HG03066 (cell line): Measurements from ENCODE around the gene KCTD11.

Experiments used
- ATAC-seq: cut with Tn5 transposase; IDR thresholded peaks from one replicate; pipeline ENCODE4 v1.9.1; 2021; ENCODE audit warnings: low read depth; ENCODE audit not compliant: unreplicated experiment

The KCTD11 gene

DNA sequence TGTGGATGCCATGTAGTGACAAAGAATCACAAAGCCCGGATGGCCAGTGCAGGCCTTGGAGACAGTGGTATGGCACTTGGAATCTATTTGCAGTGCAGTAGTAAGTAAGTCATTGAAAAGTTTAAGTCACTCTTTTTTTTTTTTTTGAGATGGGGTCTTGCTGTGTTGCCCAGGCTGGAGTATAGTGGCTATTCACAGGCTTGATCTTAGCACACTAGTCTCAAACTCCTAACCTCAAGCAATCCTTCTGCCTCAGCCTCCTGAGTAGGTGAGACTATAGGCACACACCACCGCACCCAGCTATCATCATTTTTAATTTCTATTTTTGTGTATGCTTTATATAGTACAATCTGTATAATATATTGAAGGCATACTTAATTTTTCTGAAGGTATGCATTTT lies 46.6 kb downstream of the KCTD11 start:
- ATAC-seq: no peak

DNA sequence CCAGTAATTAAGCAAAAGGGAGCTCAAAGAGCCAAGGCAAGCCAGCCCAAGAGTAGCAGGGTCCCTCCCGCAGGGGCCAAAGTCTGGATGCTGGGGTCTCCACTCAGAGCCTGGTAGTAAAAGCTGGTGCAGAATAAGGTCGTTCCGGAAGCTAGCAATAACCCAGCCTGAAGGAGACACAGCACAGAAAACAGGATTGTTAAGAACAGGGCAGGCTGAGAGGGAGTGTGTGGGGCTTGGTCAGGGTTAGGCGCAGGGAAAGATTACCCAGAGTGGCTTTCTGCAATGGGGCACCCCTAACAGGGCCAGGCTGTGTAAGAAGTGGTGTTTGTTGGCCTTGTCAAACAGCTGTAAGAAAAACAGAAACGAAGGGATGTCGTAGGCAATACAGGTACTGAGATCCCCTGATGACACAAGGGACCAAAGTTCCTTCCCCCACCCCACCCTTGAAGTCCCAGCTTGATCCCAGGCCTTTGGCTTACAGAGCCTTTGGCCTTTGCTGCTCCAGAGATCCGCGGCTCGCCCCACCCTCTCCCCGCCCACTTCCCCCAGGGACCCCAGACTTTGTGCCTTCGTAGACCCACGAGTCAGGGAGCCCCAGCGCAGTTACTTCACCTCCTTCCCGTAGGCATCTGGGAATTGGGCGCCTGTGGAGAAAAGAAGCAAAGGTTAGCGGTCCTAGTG lies 51.2 kb downstream of the KCTD11 start:
- ATAC-seq: no peak

GRCh38 chr17:7403727-7403976 lies 51.7 kb downstream of the KCTD11 start:
- ATAC-seq: peak; percentile 14

DNA sequence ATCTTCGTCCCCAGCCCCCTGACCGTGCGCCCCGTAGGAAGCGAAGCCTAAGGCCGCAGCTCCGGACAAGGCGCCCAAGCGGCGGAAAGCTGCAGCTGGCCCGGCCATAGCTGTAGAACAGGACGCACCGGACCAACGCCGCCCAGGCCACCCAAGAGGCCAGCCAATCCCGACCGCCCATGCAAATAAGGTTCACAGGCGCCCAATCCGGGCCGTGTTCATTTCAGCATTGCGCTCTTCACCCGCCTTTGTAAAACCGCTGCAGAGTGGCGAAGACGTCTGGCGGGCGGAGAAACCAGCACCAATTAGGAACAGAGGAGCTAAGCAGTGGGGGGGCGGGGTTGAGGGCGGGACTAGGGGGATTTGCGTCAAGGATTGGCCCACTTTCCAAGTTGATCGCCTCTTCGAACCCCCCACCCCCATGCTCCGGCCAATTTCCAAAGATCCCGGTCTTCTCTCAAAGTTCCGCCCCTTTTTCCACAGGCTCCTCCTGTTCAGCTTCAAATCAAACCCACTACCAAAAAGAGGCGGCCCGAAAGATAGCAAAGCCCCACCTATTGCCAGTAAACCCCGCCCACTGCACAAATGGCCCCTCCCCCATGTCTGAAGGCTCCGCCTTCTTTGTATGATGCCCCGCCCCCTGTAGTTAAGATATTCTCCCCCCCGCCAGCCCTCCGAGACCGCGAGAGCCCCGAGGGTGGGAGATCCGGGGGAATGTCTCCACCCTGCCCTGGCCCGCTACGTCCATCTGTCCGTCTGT lies 52.2 kb downstream of the KCTD11 start, which contains the start of gene TMEM256:
Gene TMEM256, minus strand, starts transcription at position 121 of the 760 bp plus-strand sequence. Its CDS starts 13 bp downstream, at position 108.
- ATAC-seq: peak; percentile 87
